Chondrocyte (in vitro differentiated cells): ENCODE data around the gene SPTB. TPM values are rescaled to one million over a fixed set of nuclear protein-coding genes. Genes with fewer than 3 reads are reported as not detected.

ENCODE experiments used
- DNase-seq: peaks from one replicate; pipeline ENCODE4 v3.0.0; 2021; ENCODE audit warnings: mixed read lengths, low spot score
- H3K27ac Mint-ChIP-seq: one replicate; pipeline ENCODE4 v1.8.0; 2021; ENCODE audit warnings: mild to moderate bottlenecking, moderate library complexity, mixed read lengths; ENCODE audit not compliant: unreplicated experiment
- H3K27me3 Mint-ChIP-seq: 2 replicates; pipeline ENCODE4 v1.8.0; 2021; ENCODE audit warnings: low read depth, mixed read lengths
- H3K36me3 Mint-ChIP-seq: 2 replicates; pipeline ENCODE4 v1.8.0; 2021; ENCODE audit warnings: low read depth, mixed read lengths
- H3K4me1 Mint-ChIP-seq: 2 replicates; pipeline ENCODE4 v1.8.0; 2021; ENCODE audit warnings: low read depth, mild to moderate bottlenecking, mixed read lengths
- H3K4me3 Mint-ChIP-seq: one replicate; pipeline ENCODE4 v1.8.0; 2021; ENCODE audit warnings: mild to moderate bottlenecking, moderate library complexity, mixed read lengths; ENCODE audit not compliant: unreplicated experiment
- H3K9me3 Mint-ChIP-seq: 2 replicates; pipeline ENCODE4 v1.8.0; 2021; ENCODE audit warnings: low read depth, mixed read lengths
- CTCF ChIP-seq: fragments of 200-600 bp; sonication (generic); IDR thresholded peaks from 2 replicates; pipeline ENCODE4 v1.5.0; 2021; ENCODE audit warnings: antibody characterized with exemption, mild to moderate bottlenecking, moderate library complexity
- total RNA-seq: library from RNA; stranded (reverse); gene quantifications from 3 replicates; pipeline ENCODE4 v1.2.1, GENCODE V29; 2021

SPTB gene
- total RNA-seq, 1 donor from 2014 or later = 7.2 TPM

DNA sequence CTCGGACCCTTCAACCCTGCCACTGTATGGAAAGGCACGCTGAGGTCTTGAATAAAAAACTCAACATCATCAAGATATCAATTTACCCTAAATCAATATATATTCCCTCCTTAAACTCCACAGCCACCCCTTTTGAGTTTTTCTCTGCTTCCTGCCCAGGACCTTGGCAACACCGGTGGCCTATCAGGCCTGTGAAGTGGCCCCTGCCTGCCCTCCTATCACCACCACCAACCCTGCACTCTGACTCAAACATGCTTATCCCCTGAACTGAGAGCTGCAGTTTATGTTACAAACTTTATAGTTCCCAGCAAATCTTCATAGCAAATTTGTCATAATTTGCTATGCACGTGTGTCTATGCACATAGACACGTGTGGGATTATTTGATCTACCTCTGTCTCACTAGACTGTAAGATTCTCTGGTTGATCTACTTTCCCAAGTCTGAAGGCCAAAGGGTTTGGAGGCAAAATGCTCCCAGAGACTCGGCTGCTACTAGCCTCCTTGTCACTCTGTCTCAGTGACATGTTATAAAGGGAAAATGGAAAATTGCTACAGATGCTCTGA is 63.4 kb downstream of the SPTB start:
- Mint-ChIP-seq H3K4me3 (no peak overlapping the region), H3K4me1 (peaks cover 36% of the 10 kb centered on the region), H3K27me3 (no peaks in the 10 kb centered on the region), H3K36me3 (no peaks in the 10 kb centered on the region), H3K9me3 (no peaks in the 10 kb centered on the region), H3K27ac (no peak overlapping the region)
- no peak for DNase-seq
- TF ChIP-seq CTCF = no peak

DNA sequence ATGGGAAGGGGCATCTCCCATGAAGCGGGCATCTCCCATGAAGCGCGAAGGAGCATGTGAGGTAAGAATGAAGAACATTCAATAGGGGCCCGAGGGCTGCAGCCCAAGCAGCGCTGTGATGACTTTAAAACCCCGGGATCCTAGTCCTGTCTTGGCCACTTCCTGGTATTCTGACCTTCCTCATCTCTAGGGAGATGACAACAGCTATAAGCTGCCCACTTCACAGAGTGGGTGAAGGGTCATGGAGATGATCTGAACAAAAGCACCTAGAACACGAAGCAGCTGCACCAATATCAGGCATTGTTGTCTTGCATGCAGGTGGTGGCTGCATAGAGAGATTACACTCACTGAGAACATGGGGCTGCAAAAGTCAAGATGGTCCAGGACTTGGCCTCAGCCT is 64.5 kb downstream of the SPTB start:
- TF ChIP-seq CTCF = no peak
- Mint-ChIP-seq H3K9me3 (no peaks in the 10 kb centered on the region), H3K4me1 (peaks cover 36% of the 10 kb centered on the region), H3K27me3 (no peaks in the 10 kb centered on the region), H3K36me3 (no peaks in the 10 kb centered on the region), H3K27ac (no peak overlapping the region), H3K4me3 (no peak overlapping the region)
- DNase-seq = no peak

- no peaks in the 10 kb centered on the region for H3K9me3 Mint-ChIP-seq
- H3K4me1 Mint-ChIP-seq = peaks cover 32% of the 10 kb centered on the region
- H3K4me3 Mint-ChIP-seq = no peak overlapping the region
- no peaks in the 10 kb centered on the region for H3K36me3 Mint-ChIP-seq
- no peaks in the 10 kb centered on the region for H3K27me3 Mint-ChIP-seq
- no peak overlapping the region for H3K27ac Mint-ChIP-seq
- no peak for DNase-seq
- TF ChIP-seq CTCF = no peak
Observed at GRCh38 chr14:64812412-64812811, 67.3 kb downstream of the SPTB start.

- no peak overlapping the region for H3K4me3 Mint-ChIP-seq
- no peak overlapping the region for H3K27ac Mint-ChIP-seq
- H3K36me3 Mint-ChIP-seq = no peaks in the 10 kb centered on the region
- TF ChIP-seq CTCF = no peak
- H3K27me3 Mint-ChIP-seq = no peaks in the 10 kb centered on the region
- peaks cover 33% of the 10 kb centered on the region for H3K4me1 Mint-ChIP-seq
- H3K9me3 Mint-ChIP-seq = no peaks in the 10 kb centered on the region
- DNase-seq = no peak
Observed at GRCh38 chr14:64811676-64812075, 68.0 kb downstream of the SPTB start.

DNA sequence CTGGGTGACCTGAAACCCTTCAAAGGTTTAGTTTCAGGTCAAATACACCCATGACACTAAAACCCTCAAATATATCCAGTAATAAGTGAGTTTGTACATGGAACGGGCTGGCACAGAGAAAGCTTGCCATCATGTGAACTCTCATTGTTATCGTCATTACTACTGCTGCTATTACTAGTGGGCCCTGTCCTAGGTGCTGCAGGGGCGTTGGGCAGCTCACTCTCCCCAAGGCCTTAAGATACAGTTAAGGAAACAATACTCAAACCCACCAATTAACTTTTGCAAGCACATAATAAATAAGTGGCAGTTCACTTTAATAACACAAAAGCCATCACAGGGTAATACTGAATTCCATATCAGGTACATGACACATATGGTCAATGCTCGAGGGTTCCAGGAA is 71.3 kb downstream of the SPTB start:
- DNase-seq = no peak
- no peaks in the 10 kb centered on the region for H3K27me3 Mint-ChIP-seq
- H3K36me3 Mint-ChIP-seq = no peaks in the 10 kb centered on the region
- peaks cover 50% of the 10 kb centered on the region for H3K4me1 Mint-ChIP-seq
- H3K9me3 Mint-ChIP-seq = no peaks in the 10 kb centered on the region
- no peak overlapping the region for H3K4me3 Mint-ChIP-seq
- H3K27ac Mint-ChIP-seq = peak overlapping the region; percentile 97
- no peak for TF ChIP-seq CTCF
